SK-N-SH (cell line): Measurements from ENCODE around the gene SLC2A4. TPM values are rescaled to one million over a fixed set of nuclear protein-coding genes. Genes with fewer than 3 reads are reported as not detected.

Experiments used
- CTCF ChIA-PET: fragments of 300-600, 350-600 bp; formaldehyde crosslinking; extraction: SDS; loops from one replicate; lab custom pipeline; 2021; lab: Yijun Ruan, JAX
- POLR2A ChIA-PET: fragments of 350-600 bp; sonication (Branson Sonifier 250); formaldehyde crosslinking; extraction: SDS; loops from one replicate; lab custom pipeline; 2020; ENCODE audit warnings: antibody characterized with exemption, inconsistent platforms; lab: Yijun Ruan, JAX
- DNase-seq: peaks from one replicate; pipeline ENCODE4 v3.0.0; 2012
- H2AFZ ChIP-seq: fragments of 200-600 bp; sonication (generic); 2 replicates; pipeline ENCODE4 v1.8.1; 2016; ENCODE audit warnings: antibody characterized with exemption, mild to moderate bottlenecking, low read depth
- H3F3A ChIP-seq: fragments of 200-600 bp; sonication (generic); replicated peaks from 2 replicates; pipeline ENCODE3; 2016; ENCODE audit warnings: antibody characterized with exemption, mild to moderate bottlenecking; ENCODE audit not compliant: insufficient read depth
- H3K27ac ChIP-seq, 2 experiments: fragments of 200-500 bp in 1 of 2; fragments of 200-600 bp in 1 of 2; sonication (Bioruptor generic) in 1 of 2; sonication (generic), shearing (Covaris generic) in 1 of 2; 2 replicates each; pipeline versions ENCODE4 v1.5.1 to v1.6.1; 2014 to 2016; ENCODE audit warnings: low read depth in 2 of 2, inconsistent platforms in 1 of 2, low read length in 1 of 2, mild to moderate bottlenecking in 1 of 2, mixed read lengths in 1 of 2
- H3K27me3 ChIP-seq: fragments of 200-600 bp; sonication (generic), shearing (Covaris generic); 2 replicates; pipeline ENCODE4 v1.6.1; 2016; ENCODE audit warnings: mixed run types; ENCODE audit not compliant: insufficient read depth
- H3K36me3 ChIP-seq, 2 experiments: fragments of 200-500 bp in 1 of 2; fragments of 200-600 bp in 1 of 2; sonication (Bioruptor generic) in 1 of 2; sonication (generic) in 1 of 2; replicated peaks in 1 of 2; 2 replicates each; pipeline versions ENCODE3 to v1.5.1; 2014 to 2016; ENCODE audit warnings: low read length in 1 of 2, mild to moderate bottlenecking in 1 of 2; ENCODE audit not compliant: insufficient read depth in 2 of 2, control insufficient read depth in 1 of 2
- H3K4me1 ChIP-seq, 2 experiments: fragments of 200-500 bp in 1 of 2; fragments of 200-600 bp in 1 of 2; sonication (Bioruptor generic) in 1 of 2; sonication (generic), shearing (Covaris generic) in 1 of 2; 2 replicates each; pipeline versions ENCODE4 v1.5.1 to v1.6.1; 2014 to 2016; ENCODE audit warnings: low read depth in 1 of 2, low read length in 1 of 2, mixed run types in 1 of 2; ENCODE audit not compliant: insufficient read depth in 2 of 2, control insufficient read depth in 1 of 2
- H3K4me2 ChIP-seq: fragments of 200-600 bp; sonication (generic), shearing (Covaris generic); 2 replicates; pipeline ENCODE4 v1.6.1; 2017; ENCODE audit warnings: mixed run types
- H3K4me3 ChIP-seq, 2 experiments: fragments of 200-500 bp in 1 of 2; fragments of 200-600 bp in 1 of 2; sonication (Bioruptor generic) in 1 of 2; sonication (generic), shearing (Covaris generic) in 1 of 2; 2 replicates each; pipeline versions ENCODE4 v1.5.1 to v1.8.1; 2014 to 2016; ENCODE audit warnings: low read depth in 2 of 2, inconsistent platforms in 1 of 2, low read length in 1 of 2, mild to moderate bottlenecking in 1 of 2, mixed read lengths in 1 of 2, moderate library complexity in 1 of 2
- H3K79me2 ChIP-seq: fragments of 200-600 bp; sonication (generic); 2 replicates; pipeline ENCODE4 v1.8.1; 2017; ENCODE audit warnings: mild to moderate bottlenecking; ENCODE audit not compliant: insufficient read depth
- H3K9ac ChIP-seq: fragments of 200-600 bp; sonication (generic); 2 replicates; pipeline ENCODE4 v1.6.1; 2017; ENCODE audit warnings: mixed run types
- H3K9me2 ChIP-seq: fragments of 200-600 bp; sonication (generic); 2 replicates; pipeline ENCODE4 v1.6.1; 2017; ENCODE audit warnings: mixed run types
- H3K9me3 ChIP-seq: fragments of 200-600 bp; sonication (generic); 2 replicates; pipeline ENCODE4 v1.6.1; 2017; ENCODE audit warnings: mixed run types, mild to moderate bottlenecking, moderate library complexity
- H4K20me1 ChIP-seq: fragments of 200-600 bp; sonication (generic); 2 replicates; pipeline ENCODE4 v1.6.1; 2017; ENCODE audit warnings: mild to moderate bottlenecking, mixed run types; ENCODE audit not compliant: insufficient read depth
- EZH2phosphoT487 ChIP-seq: fragments of 200-600 bp; sonication (generic); IDR thresholded peaks from 2 replicates; pipeline ENCODE4 v1.6.1; 2017; ENCODE audit warnings: low read depth, mixed run types, mild to moderate bottlenecking, antibody characterized with exemption, moderate library complexity, borderline replicate concordance
- GABPA ChIP-seq: IDR thresholded peaks from 2 replicates; pipeline ENCODE4 v1.4.0; 2012; ENCODE audit warnings: low read depth, mild to moderate bottlenecking
- GATA2 ChIP-seq: sonication (generic); formaldehyde crosslinking; IDR thresholded peaks from 2 replicates; pipeline ENCODE4 v1.5.0; 2020; ENCODE audit warnings: mild to moderate bottlenecking, missing genetic modification reagents
- JUND ChIP-seq: IDR thresholded peaks from 2 replicates; pipeline ENCODE4 v1.4.0; 2012
- POLR2AphosphoS5 ChIP-seq: IDR thresholded peaks from 2 replicates; pipeline ENCODE4 v1.6.1; 2012; ENCODE audit warnings: low read depth, low read length
- RAD21 ChIP-seq: IDR thresholded peaks from 2 replicates; pipeline ENCODE4 v1.6.1; 2012; ENCODE audit warnings: mild to moderate bottlenecking, low read length
- RCOR1 ChIP-seq: fragments of 150-350 bp; IDR thresholded peaks from 2 replicates; pipeline ENCODE4 v1.6.1; 2017; ENCODE audit warnings: antibody characterized with exemption, low read length
- RFX5 ChIP-seq: IDR thresholded peaks from 2 replicates; pipeline ENCODE4 v1.6.1; 2012; ENCODE audit warnings: mild to moderate bottlenecking, improper control_type of control experiment, low read length
- SIN3A ChIP-seq: IDR thresholded peaks from 2 replicates; pipeline ENCODE4 v1.6.1; 2012; ENCODE audit warnings: low read depth, mild to moderate bottlenecking, low read length, moderate library complexity, borderline replicate concordance
- TEAD4 ChIP-seq: IDR thresholded peaks from 2 replicates; pipeline ENCODE4 v1.4.0; 2012; ENCODE audit warnings: mild to moderate bottlenecking, borderline replicate concordance; ENCODE audit not compliant: insufficient read depth
- WGBS: methylation state at CpG from one replicate; pipeline ENCODE4 v1.1.6; 2017; ENCODE audit warnings: low lambda C conversion rate; 5-methylcytosine and 5-hydroxymethylcytosine counted together
- polyA plus RNA-seq, 3 experiments: library from polyadenylated mRNA; depleted of rRNA; stranded (reverse); fragments of >200 nt; gene quantifications; 2 replicates each; pipeline ENCODE4 v1.2.3, GENCODE V29; 2012
- TF ChIP-seq, protein P1 (sequence below): IDR thresholded peaks from 2 replicates; pipeline ENCODE4 v1.4.0; 2012; ENCODE audit warnings: low read depth, borderline replicate concordance
- TF ChIP-seq, protein P2 (sequence below): fragments of 200-600 bp; sonication (generic); IDR thresholded peaks from 2 replicates; pipeline ENCODE4 v1.6.1; 2017; ENCODE audit warnings: antibody characterized with exemption, mild to moderate bottlenecking, moderate library complexity
- TF ChIP-seq, protein P3 (sequence below): IDR thresholded peaks from 2 replicates; pipeline ENCODE4 v1.4.0; 2012; ENCODE audit warnings: low read depth, borderline replicate concordance
- TF ChIP-seq, protein P4 (sequence below): fragments of 150-350 bp; IDR thresholded peaks from 2 replicates; pipeline ENCODE4 v1.6.1; 2017; ENCODE audit warnings: antibody characterized with exemption, low read length, low read depth, borderline replicate concordance
- TF ChIP-seq, protein P5 (sequence below): IDR thresholded peaks from 2 replicates; pipeline ENCODE4; 2012

Gene SLC2A4
- polyA plus RNA-seq, 1 of the 3 experiments (the other 2 are of a cell fraction): 0.44 TPM

DNA sequence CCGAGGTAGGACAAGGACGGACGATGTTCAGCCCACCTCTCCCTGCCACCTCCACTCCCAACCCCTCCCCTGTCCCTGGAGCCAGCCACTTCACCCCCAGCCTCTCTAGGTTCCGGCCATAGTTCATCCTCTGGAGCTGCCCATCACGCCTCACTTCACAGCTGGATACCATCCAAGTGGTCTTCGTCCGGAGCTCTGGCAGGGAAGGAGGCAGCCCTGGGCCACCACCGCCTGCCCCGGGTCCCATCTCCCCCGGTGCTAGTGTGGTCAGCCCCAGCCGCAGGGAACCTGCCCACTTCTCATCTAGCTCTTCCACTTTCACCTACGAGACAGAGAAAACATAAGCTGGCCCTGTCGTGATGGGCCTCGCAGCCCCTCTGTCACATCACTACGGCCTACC lies 39.9 kb downstream of the SLC2A4 start:
- no peaks in the 10 kb centered on the region for H3K27me3 ChIP-seq
- H3K4me3 ChIP-seq: no peak overlapping the region
- H2AFZ ChIP-seq: no peak overlapping the region
- H3K9me2 ChIP-seq: no peaks in the 10 kb centered on the region
- ChIA-PET CTCF (interaction anchor here (0.7 to 8.4 kb wide), 2 partner anchors 23 to 96 kb away, joined by 3 to 55 read pairs; no protein-coding TSS in a partner anchor), POLR2A (no interaction called here)
- no peaks in the 10 kb centered on the region for H3K9me3 ChIP-seq
- no peak overlapping the region for H3K9ac ChIP-seq
- no peak overlapping the region for H3K4me2 ChIP-seq
- no peaks in the 10 kb centered on the region for H3F3A ChIP-seq
- no peaks in the 10 kb centered on the region for H3K4me1 ChIP-seq
- no peak for TF ChIP-seq GABPA
- no peak for TF ChIP-seq GATA2 (CRISPR knock-in tag)
- TF ChIP-seq POLR2AphosphoS5: no peak
- TF ChIP-seq, protein P1, sequence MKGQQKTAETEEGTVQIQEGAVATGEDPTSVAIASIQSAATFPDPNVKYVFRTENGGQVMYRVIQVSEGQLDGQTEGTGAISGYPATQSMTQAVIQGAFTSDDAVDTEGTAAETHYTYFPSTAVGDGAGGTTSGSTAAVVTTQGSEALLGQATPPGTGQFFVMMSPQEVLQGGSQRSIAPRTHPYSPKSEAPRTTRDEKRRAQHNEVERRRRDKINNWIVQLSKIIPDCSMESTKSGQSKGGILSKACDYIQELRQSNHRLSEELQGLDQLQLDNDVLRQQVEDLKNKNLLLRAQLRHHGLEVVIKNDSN: no peak
- TF ChIP-seq, protein P2, sequence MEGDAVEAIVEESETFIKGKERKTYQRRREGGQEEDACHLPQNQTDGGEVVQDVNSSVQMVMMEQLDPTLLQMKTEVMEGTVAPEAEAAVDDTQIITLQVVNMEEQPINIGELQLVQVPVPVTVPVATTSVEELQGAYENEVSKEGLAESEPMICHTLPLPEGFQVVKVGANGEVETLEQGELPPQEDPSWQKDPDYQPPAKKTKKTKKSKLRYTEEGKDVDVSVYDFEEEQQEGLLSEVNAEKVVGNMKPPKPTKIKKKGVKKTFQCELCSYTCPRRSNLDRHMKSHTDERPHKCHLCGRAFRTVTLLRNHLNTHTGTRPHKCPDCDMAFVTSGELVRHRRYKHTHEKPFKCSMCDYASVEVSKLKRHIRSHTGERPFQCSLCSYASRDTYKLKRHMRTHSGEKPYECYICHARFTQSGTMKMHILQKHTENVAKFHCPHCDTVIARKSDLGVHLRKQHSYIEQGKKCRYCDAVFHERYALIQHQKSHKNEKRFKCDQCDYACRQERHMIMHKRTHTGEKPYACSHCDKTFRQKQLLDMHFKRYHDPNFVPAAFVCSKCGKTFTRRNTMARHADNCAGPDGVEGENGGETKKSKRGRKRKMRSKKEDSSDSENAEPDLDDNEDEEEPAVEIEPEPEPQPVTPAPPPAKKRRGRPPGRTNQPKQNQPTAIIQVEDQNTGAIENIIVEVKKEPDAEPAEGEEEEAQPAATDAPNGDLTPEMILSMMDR: no peak
- TF ChIP-seq, protein P3, sequence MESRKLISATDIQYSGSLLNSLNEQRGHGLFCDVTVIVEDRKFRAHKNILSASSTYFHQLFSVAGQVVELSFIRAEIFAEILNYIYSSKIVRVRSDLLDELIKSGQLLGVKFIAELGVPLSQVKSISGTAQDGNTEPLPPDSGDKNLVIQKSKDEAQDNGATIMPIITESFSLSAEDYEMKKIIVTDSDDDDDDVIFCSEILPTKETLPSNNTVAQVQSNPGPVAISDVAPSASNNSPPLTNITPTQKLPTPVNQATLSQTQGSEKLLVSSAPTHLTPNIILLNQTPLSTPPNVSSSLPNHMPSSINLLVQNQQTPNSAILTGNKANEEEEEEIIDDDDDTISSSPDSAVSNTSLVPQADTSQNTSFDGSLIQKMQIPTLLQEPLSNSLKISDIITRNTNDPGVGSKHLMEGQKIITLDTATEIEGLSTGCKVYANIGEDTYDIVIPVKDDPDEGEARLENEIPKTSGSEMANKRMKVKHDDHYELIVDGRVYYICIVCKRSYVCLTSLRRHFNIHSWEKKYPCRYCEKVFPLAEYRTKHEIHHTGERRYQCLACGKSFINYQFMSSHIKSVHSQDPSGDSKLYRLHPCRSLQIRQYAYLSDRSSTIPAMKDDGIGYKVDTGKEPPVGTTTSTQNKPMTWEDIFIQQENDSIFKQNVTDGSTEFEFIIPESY: no peak
- TF ChIP-seq, protein P4, sequence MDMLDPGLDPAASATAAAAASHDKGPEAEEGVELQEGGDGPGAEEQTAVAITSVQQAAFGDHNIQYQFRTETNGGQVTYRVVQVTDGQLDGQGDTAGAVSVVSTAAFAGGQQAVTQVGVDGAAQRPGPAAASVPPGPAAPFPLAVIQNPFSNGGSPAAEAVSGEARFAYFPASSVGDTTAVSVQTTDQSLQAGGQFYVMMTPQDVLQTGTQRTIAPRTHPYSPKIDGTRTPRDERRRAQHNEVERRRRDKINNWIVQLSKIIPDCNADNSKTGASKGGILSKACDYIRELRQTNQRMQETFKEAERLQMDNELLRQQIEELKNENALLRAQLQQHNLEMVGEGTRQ: no peak
- TF ChIP-seq RCOR1: no peak
- TF ChIP-seq TEAD4: no peak
- TF ChIP-seq SIN3A: no peak
- TF ChIP-seq RFX5: no peak
- TF ChIP-seq, protein P5, sequence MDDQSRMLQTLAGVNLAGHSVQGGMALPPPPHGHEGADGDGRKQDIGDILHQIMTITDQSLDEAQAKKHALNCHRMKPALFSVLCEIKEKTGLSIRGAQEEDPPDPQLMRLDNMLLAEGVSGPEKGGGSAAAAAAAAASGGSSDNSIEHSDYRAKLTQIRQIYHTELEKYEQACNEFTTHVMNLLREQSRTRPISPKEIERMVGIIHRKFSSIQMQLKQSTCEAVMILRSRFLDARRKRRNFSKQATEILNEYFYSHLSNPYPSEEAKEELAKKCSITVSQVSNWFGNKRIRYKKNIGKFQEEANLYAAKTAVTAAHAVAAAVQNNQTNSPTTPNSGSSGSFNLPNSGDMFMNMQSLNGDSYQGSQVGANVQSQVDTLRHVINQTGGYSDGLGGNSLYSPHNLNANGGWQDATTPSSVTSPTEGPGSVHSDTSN: no peak
- no peak for TF ChIP-seq RAD21
- no peak for TF ChIP-seq JUND
- no peak for TF ChIP-seq EZH2phosphoT487
- peaks cover 10 to 72% of the 10 kb centered on the region in 2 experiments for H3K36me3 ChIP-seq
- WGBS: 97% methylated on average over 11 of the region's 15 CpGs
- H4K20me1 ChIP-seq: no peaks in the 10 kb centered on the region
- H3K79me2 ChIP-seq: no peaks in the 10 kb centered on the region
- no peak overlapping the region for H3K27ac ChIP-seq
- peak; percentile 11 for DNase-seq
